ENCODE measurements around the gene HS3ST4. TPM values are rescaled to one million over a fixed set of nuclear protein-coding genes. Genes with fewer than 3 reads are reported as not detected.

Gene HS3ST4
- total and polyA plus RNA-seq, 8 donors = 0.09 to 0.11 (median 0.11) TPM; not detected in 4

DNA sequence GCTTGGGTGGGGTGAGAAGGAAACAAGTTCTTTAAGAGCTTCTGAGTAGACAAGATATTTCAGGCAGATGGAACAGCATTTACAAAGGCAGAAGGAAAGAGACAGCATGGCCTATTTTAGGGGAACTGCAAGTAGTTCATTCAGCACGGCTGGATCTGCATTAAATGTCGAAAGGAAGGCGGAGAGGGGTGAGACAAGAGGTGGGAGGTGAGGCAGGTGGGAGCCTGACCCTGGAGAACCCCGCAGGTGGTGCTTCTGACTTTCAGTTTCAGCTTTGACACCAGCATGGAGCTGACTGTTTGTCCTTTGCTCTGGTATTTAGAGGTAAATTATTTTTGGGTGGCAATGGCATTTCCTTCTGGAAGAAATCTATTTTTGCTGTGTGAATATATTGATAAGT is 194.8 kb downstream of the HS3ST4 start:
- no peak overlapping the region for H3K27ac ChIP-seq
- intact Hi-C loops (cut with DNase I) = no loop called here

DNA sequence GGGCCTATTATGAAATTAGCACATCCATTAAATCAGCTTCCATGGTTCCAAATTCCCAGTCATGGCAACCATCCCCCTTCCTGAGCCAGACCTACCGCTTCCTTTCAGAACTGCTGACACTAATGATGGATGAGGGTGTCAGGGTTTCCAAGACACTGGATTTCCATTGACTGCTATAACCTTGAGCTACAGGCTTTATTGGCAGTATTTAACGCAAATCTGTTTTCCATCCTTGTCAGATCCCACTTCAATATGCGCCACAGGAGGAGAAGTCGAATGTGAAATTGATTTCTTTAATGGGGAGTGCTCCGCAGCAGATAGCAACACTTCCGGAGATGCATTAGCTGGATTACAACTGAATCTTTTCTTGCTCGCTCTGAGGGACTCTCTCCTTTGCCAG is 197.1 kb downstream of the HS3ST4 start:
- no peak for ATAC-seq
- TF ChIP-seq, protein P1, sequence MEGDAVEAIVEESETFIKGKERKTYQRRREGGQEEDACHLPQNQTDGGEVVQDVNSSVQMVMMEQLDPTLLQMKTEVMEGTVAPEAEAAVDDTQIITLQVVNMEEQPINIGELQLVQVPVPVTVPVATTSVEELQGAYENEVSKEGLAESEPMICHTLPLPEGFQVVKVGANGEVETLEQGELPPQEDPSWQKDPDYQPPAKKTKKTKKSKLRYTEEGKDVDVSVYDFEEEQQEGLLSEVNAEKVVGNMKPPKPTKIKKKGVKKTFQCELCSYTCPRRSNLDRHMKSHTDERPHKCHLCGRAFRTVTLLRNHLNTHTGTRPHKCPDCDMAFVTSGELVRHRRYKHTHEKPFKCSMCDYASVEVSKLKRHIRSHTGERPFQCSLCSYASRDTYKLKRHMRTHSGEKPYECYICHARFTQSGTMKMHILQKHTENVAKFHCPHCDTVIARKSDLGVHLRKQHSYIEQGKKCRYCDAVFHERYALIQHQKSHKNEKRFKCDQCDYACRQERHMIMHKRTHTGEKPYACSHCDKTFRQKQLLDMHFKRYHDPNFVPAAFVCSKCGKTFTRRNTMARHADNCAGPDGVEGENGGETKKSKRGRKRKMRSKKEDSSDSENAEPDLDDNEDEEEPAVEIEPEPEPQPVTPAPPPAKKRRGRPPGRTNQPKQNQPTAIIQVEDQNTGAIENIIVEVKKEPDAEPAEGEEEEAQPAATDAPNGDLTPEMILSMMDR (IDR thresholded peaks at IDR 0.05) = no peak
- peaks cover 0 to 3% of the 10 kb centered on the region in 2 donors for H3K27me3 ChIP-seq
- no peaks in the 10 kb centered on the region for H3K4me1 ChIP-seq
- no peak overlapping the region for H3K4me3 ChIP-seq
- no peaks in the 10 kb centered on the region for H3K36me3 ChIP-seq
- intact Hi-C loops (cut with DNase I) = no loop called here
- H3K27ac ChIP-seq = no peak overlapping the region
- no peaks in the 10 kb centered on the region for H3K9me3 ChIP-seq
- DNase-seq = no peak

More for the DNA sequence above, 194.8 kb downstream of the HS3ST4 start:
- Histone ChIP-seq H3K36me3 (no peaks in the 10 kb centered on the region), H3K27me3 (peaks cover 0 to 4% of the 10 kb centered on the region in 2 donors), H3K4me3 (no peak overlapping the region), H3K9me3 (no peaks in the 10 kb centered on the region), H3K4me1 (no peaks in the 10 kb centered on the region)
- no peak for ATAC-seq
- DNase-seq = no peak
- TF ChIP-seq, protein P1 (IDR thresholded peaks at IDR 0.05) = no peak

- Histone ChIP-seq H3K4me3 (no peak overlapping the region), H3K4me1 (no peaks in the 10 kb centered on the region), H3K9me3 (no peaks in the 10 kb centered on the region), H3K27me3 (no peaks in the 10 kb centered on the region), H3K36me3 (no peaks in the 10 kb centered on the region), H3K27ac (no peak overlapping the region)
- DNase-seq (no peak), ATAC-seq (no peak)
- TF ChIP-seq, protein P1 (IDR thresholded peaks at IDR 0.05) = no peak
- intact Hi-C loops (cut with DNase I) = no loop called here
Observed at GRCh38 chr16:25893332-25893731, 201.6 kb downstream of the HS3ST4 start.

DNA sequence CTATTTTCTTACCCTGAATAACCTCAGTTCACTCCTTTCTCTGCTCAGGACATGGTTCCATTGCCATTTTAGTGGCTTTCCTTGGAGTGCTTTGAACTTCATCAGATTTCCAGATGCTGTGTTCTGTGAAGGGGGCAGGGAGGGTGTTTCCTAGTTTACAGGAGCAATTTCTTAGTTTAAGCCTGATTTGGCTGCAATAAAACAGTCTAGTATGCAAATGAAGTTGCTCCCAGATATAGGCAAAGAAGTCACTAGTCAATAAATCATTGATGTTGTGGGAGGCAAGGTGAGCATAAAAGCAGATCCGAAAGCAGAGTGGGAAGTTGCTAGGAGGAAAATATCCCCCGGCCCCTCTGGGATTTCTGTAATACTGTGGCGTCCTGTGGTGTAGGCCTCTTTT is 202.3 kb downstream of the HS3ST4 start:
- no peak overlapping the region for H3K27ac ChIP-seq
- TF ChIP-seq, protein P1 (IDR thresholded peaks at IDR 0.05) = no peak
- H3K27me3 ChIP-seq = peaks cover 0 to 6% of the 10 kb centered on the region in 2 donors
- no peaks in the 10 kb centered on the region for H3K9me3 ChIP-seq
- intact Hi-C loops (cut with DNase I) = no loop called here
- no peak for DNase-seq
- no peaks in the 10 kb centered on the region for H3K4me1 ChIP-seq
- no peak for ATAC-seq
- no peak overlapping the region for H3K4me3 ChIP-seq
- no peaks in the 10 kb centered on the region for H3K36me3 ChIP-seq

- intact Hi-C loops (cut with DNase I) = no loop called here
- TF ChIP-seq, protein P1 (IDR thresholded peaks at IDR 0.05) = no peak
- ATAC-seq = no peak
- Histone ChIP-seq H3K36me3 (no peaks in the 10 kb centered on the region), H3K27ac (no peak overlapping the region), H3K9me3 (no peaks in the 10 kb centered on the region), H3K4me3 (no peak overlapping the region), H3K4me1 (no peaks in the 10 kb centered on the region), H3K27me3 (peaks cover 0 to 6% of the 10 kb centered on the region in 2 donors)
- no peak for DNase-seq
Observed at GRCh38 chr16:25895380-25895779, 203.6 kb downstream of the HS3ST4 start.
